GM21447 (cell line): ENCODE measurements around the gene CELF3.
"Not testable (repeated sequence)": the region's sequence is repeated elsewhere in the genome, so short reads cannot be mapped to it uniquely, and the experiment has no call there.

Source experiments
- ATAC-seq: cut with Tn5 transposase; IDR thresholded peaks from one replicate; pipeline ENCODE4 v1.9.1; 2021; ENCODE audit not compliant: unreplicated experiment

The CELF3 gene

GRCh38 chr1:151716771-151717631 lies at the start of gene CELF3:
TSS of gene CELF3 (minus strand) at chr1:151716803. CDS start at chr1:151716020, 783 bp downstream.
- no peak for ATAC-seq

- no peak for ATAC-seq
Measured at GRCh38 chr1:151763990-151764389, 47.4 kb upstream of the CELF3 start.

GRCh38 chr1:151762941-151763921 lies 46.6 kb upstream of the CELF3 start, which contains the start of gene MRPL9:
TSS of gene MRPL9 (minus strand) at chr1:151763496. CDS start at chr1:151763479, 17 bp downstream.
- peak; percentile 91 for ATAC-seq

GRCh38 chr1:151760597-151761385 lies 44.2 kb upstream of the CELF3 start:
- no peak for ATAC-seq

- no peak for ATAC-seq
Measured at GRCh38 chr1:151759241-151759640, 42.6 kb upstream of the CELF3 start.

- no peak for ATAC-seq
Measured at GRCh38 chr1:151756291-151756690, 39.7 kb upstream of the CELF3 start.

GRCh38 chr1:151741516-151741915 lies 24.9 kb upstream of the CELF3 start:
- no peak for ATAC-seq

GRCh38 chr1:151739590-151740355 lies 23.2 kb upstream of the CELF3 start:
- no peak for ATAC-seq

- no peak for ATAC-seq
Measured at GRCh38 chr1:151737479-151737878, 20.9 kb upstream of the CELF3 start.

GRCh38 chr1:151737026-151737425 lies 20.4 kb upstream of the CELF3 start:
- no peak for ATAC-seq

- ATAC-seq: not testable (repeated sequence)
Measured at GRCh38 chr1:151733995-151734394, 17.4 kb upstream of the CELF3 start.

- ATAC-seq: no peak
Measured at GRCh38 chr1:151733126-151733525, 16.5 kb upstream of the CELF3 start.

- ATAC-seq: no peak
Measured at GRCh38 chr1:151729966-151730291, 13.3 kb upstream of the CELF3 start.

- ATAC-seq: no peak
Measured at GRCh38 chr1:151729157-151729965, 12.8 kb upstream of the CELF3 start.

GRCh38 chr1:151728151-151729054 lies 11.8 kb upstream of the CELF3 start:
- no peak for ATAC-seq

GRCh38 chr1:151723726-151724370 lies 7.2 kb upstream of the CELF3 start:
- ATAC-seq: no peak

GRCh38 chr1:151721788-151722510 lies 5.3 kb upstream of the CELF3 start:
- no peak for ATAC-seq
